Keratinocyte (primary cell): Measurements from ENCODE around the gene ZNF786. TPM values are rescaled to one million over a fixed set of nuclear protein-coding genes. Genes with fewer than 3 reads are reported as not detected.

ENCODE experiments used
- DNase-seq: peaks from one replicate; pipeline ENCODE4 v3.0.0-alpha.2; 2011; ENCODE audit warnings: low read depth, missing footprints, low spot score
- FAIRE-seq: peaks from 2 replicates; lab custom pipeline; 2011; peaks lifted over from hg19 to GRCh38; lab: Jason Lieb, UNC
- H2AFZ ChIP-seq: 2 replicates; pipeline ENCODE4 v1.6.0; 2012; ENCODE audit warnings: low read length, control low read depth, inconsistent platforms; ENCODE audit not compliant: control insufficient read depth
- H3K27ac ChIP-seq: 2 replicates; pipeline ENCODE4 v1.5.1; 2011; ENCODE audit warnings: low read length; ENCODE audit not compliant: control insufficient read depth, insufficient read depth
- H3K27me3 ChIP-seq: 3 replicates; pipeline ENCODE4 v1.6.0; 2011; ENCODE audit warnings: low read length; ENCODE audit not compliant: control insufficient read depth, insufficient read depth; ENCODE audit errors: extremely low read depth
- H3K36me3 ChIP-seq, 2 experiments: 2 replicates in 1 of 2; 3 replicates in 1 of 2; pipeline ENCODE4 v1.5.1; 2011; ENCODE audit warnings: low read length in 2 of 2, mild to moderate bottlenecking in 1 of 2; ENCODE audit not compliant: control insufficient read depth in 2 of 2, insufficient read depth in 2 of 2; ENCODE audit errors: extremely low read depth in 1 of 2
- H3K4me1 ChIP-seq: 3 replicates; pipeline ENCODE4 v1.5.1; 2011; ENCODE audit warnings: low read length; ENCODE audit not compliant: control insufficient read depth, insufficient read depth; ENCODE audit errors: extremely low read depth
- H3K4me2 ChIP-seq: 3 replicates; pipeline ENCODE4 v1.6.0; 2011; ENCODE audit warnings: low read depth, low read length; ENCODE audit not compliant: control insufficient read depth, insufficient read depth; ENCODE audit errors: extremely low read depth
- H3K4me3 ChIP-seq, 3 experiments: fragments of 200-600 bp in 1 of 3; sonication (generic) in 1 of 3; 2 replicates in 2 of 3; 3 replicates in 1 of 3; pipeline ENCODE4 v1.5.1; 2011 to 2016; ENCODE audit warnings: low read length in 3 of 3, mild to moderate bottlenecking in 3 of 3, control low read depth in 2 of 3, inconsistent platforms in 1 of 3, low read depth in 1 of 3, mixed read lengths in 1 of 3, mixed run types in 1 of 3, moderate library complexity in 1 of 3; ENCODE audit not compliant: control insufficient read depth in 2 of 3, insufficient read depth in 2 of 3; ENCODE audit errors: extremely low read depth in 1 of 3
- H3K79me2 ChIP-seq: 2 replicates; pipeline ENCODE4 v1.6.0; 2012; ENCODE audit warnings: low read length; ENCODE audit not compliant: control insufficient read depth, insufficient read depth
- H3K9ac ChIP-seq: 3 replicates; pipeline ENCODE4 v1.6.0; 2011; ENCODE audit warnings: low read length; ENCODE audit not compliant: control insufficient read depth, insufficient read depth; ENCODE audit errors: extremely low read depth
- H3K9me1 ChIP-seq: 3 replicates; pipeline ENCODE4 v1.6.0; 2011; ENCODE audit warnings: low read length; ENCODE audit not compliant: control insufficient read depth, insufficient read depth; ENCODE audit errors: extremely low read depth
- H3K9me3 ChIP-seq: 2 replicates; pipeline ENCODE4 v1.5.1; 2012; ENCODE audit warnings: low read depth, low read length; ENCODE audit not compliant: control insufficient read depth
- H4K20me1 ChIP-seq: 3 replicates; pipeline ENCODE4 v1.6.0; 2011; ENCODE audit warnings: low read length; ENCODE audit not compliant: control insufficient read depth, insufficient read depth; ENCODE audit errors: extremely low read depth
- EZH2 ChIP-seq: IDR thresholded peaks from one replicate; pipeline ENCODE4 v1.6.1; 2012; ENCODE audit warnings: inconsistent platforms, mild to moderate bottlenecking, low read length, moderate library complexity
- dilution Hi-C: fragments of 300-500 bp; cut with MboI; formaldehyde crosslinking; loops from one replicate; pipeline ENCODE4 v1.7.0; 2020; ENCODE audit warnings: low sequenced_read_pairs; ENCODE audit not compliant: extremely low pct_ligation_motif_present
- polyA plus RNA-seq, 5 experiments: library from polyadenylated mRNA; depleted of rRNA in 3 of 5; stranded (reverse) in 3 of 5; stranded (forward) in 1 of 5; unstranded in 1 of 5; fragments of >200 nt; gene quantifications; 1 replicate in 1 of 5; 2 replicates in 3 of 5; 3 replicates in 1 of 5; pipeline versions ENCODE4 v1.2.1 to v1.2.3, GENCODE V29; 2011 to 2012; ENCODE audit warnings: missing spikeins in 2 of 5, low read depth in 1 of 5, low replicate concordance in 1 of 5
- TF ChIP-seq, protein P1 (sequence below), 3 experiments: IDR thresholded peaks in 1 of 3; conservative IDR thresholded peaks in 1 of 3; optimal IDR thresholded peaks in 1 of 3; 2 replicates in 2 of 3; 3 replicates in 1 of 3; pipeline versions ENCODE3 to v1.5.1; 2011; ENCODE audit warnings: low read length in 3 of 3, mild to moderate bottlenecking in 3 of 3, moderate library complexity in 2 of 3, control low read depth in 1 of 3, inconsistent platforms in 1 of 3; ENCODE audit not compliant: insufficient read depth in 2 of 3; ENCODE audit errors: extremely low read depth in 1 of 3

Gene ZNF786
- polyA plus RNA-seq, 1 donor (not counting 4 experiments of a cell fraction or from before 2014, with no cell fraction given) = 2.8 TPM

DNA sequence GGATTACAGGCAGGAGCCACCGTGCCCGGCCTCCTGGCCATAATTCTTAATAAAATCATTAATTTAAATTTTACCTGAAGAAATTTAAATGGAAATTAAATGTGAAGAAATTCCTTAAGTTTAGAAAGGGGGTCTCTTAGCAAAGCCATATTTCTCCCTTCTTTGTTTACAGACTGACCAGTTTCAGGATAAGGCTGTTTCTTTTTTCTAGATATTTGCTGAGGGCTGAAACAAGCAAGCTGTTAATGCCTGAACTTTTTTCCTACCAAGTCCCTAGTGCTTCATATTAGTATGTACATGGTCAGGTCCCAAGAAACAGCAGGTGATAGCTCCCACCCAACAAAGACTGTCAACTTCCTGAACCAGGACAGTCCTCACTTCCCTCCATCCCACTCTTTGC, 44.1 kb downstream of the ZNF786 start:
- Histone ChIP-seq H4K20me1 (no peaks in the 10 kb centered on the region), H3K4me1 (no peaks in the 10 kb centered on the region), H3K9me1 (no peaks in the 10 kb centered on the region), H3K4me3 (no peak overlapping the region), H3K9me3 (no peaks in the 10 kb centered on the region), H2AFZ (no peak overlapping the region), H3K27ac (no peak overlapping the region), H3K36me3 (no peaks in the 10 kb centered on the region), H3K4me2 (no peak overlapping the region), H3K27me3 (no peaks in the 10 kb centered on the region), H3K79me2 (no peaks in the 10 kb centered on the region), H3K9ac (no peak overlapping the region)
- DNase-seq (no peak), FAIRE-seq (no peak)
- TF ChIP-seq, protein P1, sequence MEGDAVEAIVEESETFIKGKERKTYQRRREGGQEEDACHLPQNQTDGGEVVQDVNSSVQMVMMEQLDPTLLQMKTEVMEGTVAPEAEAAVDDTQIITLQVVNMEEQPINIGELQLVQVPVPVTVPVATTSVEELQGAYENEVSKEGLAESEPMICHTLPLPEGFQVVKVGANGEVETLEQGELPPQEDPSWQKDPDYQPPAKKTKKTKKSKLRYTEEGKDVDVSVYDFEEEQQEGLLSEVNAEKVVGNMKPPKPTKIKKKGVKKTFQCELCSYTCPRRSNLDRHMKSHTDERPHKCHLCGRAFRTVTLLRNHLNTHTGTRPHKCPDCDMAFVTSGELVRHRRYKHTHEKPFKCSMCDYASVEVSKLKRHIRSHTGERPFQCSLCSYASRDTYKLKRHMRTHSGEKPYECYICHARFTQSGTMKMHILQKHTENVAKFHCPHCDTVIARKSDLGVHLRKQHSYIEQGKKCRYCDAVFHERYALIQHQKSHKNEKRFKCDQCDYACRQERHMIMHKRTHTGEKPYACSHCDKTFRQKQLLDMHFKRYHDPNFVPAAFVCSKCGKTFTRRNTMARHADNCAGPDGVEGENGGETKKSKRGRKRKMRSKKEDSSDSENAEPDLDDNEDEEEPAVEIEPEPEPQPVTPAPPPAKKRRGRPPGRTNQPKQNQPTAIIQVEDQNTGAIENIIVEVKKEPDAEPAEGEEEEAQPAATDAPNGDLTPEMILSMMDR (optimal IDR thresholded peaks at IDR 0.05 in 1 of 3, IDR thresholded peaks at IDR 0.05 in 1 of 3, conservative IDR thresholded peaks at IDR 0.05 in 1 of 3; ENCODE audit: extremely low read depth in 1 of 3, insufficient read depth in 2 of 3, low read length in 3 of 3) = no peak
- no peak for TF ChIP-seq EZH2
- dilution Hi-C loops = no loop called here

DNA sequence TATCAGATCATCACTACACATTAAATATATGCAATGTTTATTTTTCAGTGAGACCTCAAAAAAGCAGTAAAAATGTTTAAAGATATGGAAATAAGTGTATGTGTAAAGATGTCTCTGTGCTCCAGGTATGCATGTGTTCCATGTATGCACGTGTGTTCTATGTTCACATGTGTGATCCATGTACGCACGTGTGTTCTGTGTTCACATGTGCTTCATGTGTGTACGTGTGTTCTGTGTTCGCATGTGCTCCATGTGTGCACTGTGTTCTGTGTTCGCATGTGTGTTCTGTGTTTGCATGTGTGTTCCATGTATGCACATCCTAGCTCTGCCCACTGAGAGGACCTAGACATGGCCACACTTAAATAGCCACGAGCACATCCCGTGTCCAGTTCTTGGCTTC, 46.6 kb downstream of the ZNF786 start:
- Histone ChIP-seq H3K9ac (no peak overlapping the region), H3K9me3 (no peaks in the 10 kb centered on the region), H3K4me2 (no peak overlapping the region), H3K36me3 (no peaks in the 10 kb centered on the region), H3K27me3 (no peaks in the 10 kb centered on the region), H2AFZ (no peak overlapping the region), H3K4me3 (no peak overlapping the region), H3K27ac (no peak overlapping the region), H3K9me1 (no peaks in the 10 kb centered on the region), H4K20me1 (no peaks in the 10 kb centered on the region), H3K79me2 (no peaks in the 10 kb centered on the region), H3K4me1 (no peaks in the 10 kb centered on the region)
- dilution Hi-C loops = no loop called here
- DNase-seq (no peak), FAIRE-seq (no peak)
- TF ChIP-seq, protein P1 (optimal IDR thresholded peaks at IDR 0.05 in 1 of 3, IDR thresholded peaks at IDR 0.05 in 1 of 3, conservative IDR thresholded peaks at IDR 0.05 in 1 of 3; ENCODE audit: extremely low read depth in 1 of 3, insufficient read depth in 2 of 3, low read length in 3 of 3) = no peak
- TF ChIP-seq EZH2 = no peak
